Right lobe of liver (tissue), 6 donors: ENCODE measurements around the gene RUBCN. TPM values are rescaled to one million over a fixed set of nuclear protein-coding genes. Genes with fewer than 3 reads are reported as not detected.

ENCODE experiments used
- ATAC-seq, 4 donors: fragments of 200-7000 bp; cut with Tn5 transposase; one replicate each; pipeline ENCODE4 v1.9.1; 2020; ENCODE audit warnings: mild to moderate bottlenecking in 4 of 4, moderate library complexity in 4 of 4
- DNase-seq, 3 donors: peaks; one replicate each; pipeline ENCODE4 v3.0.0-alpha.2; 2020
- H3K27ac ChIP-seq, 3 donors: fragments of 200-600 bp; one replicate each; pipeline ENCODE4 v1.8.0; 2022
- H3K27me3 ChIP-seq, 2 donors: fragments of 200-600 bp; one replicate each; pipeline ENCODE4 v1.8.0; 2022
- H3K36me3 ChIP-seq, 4 donors: fragments of 200-600 bp; sonication (generic) in 1 of 4; one replicate each; pipeline versions ENCODE4 v1.5.1 to v1.8.0; 2017 to 2022; ENCODE audit warnings: control low read depth in 1 of 4
- H3K4me1 ChIP-seq, 4 donors: fragments of 200-600 bp; sonication (generic) in 1 of 4; one replicate each; pipeline versions ENCODE4 v1.5.1 to v1.8.0; 2017 to 2022; ENCODE audit warnings: control low read depth in 1 of 4
- H3K4me3 ChIP-seq, 3 donors: fragments of 200-600 bp; one replicate each; pipeline ENCODE4 v1.8.0; 2022
- H3K9me3 ChIP-seq, 4 donors: fragments of 200-600 bp; sonication (generic) in 1 of 4; one replicate each; pipeline versions ENCODE4 v1.5.1 to v1.8.0; 2017 to 2022; ENCODE audit warnings: control low read depth in 1 of 4
- POLR2A ChIP-seq: fragments of 450-650 bp; IDR thresholded peaks from one replicate; pipeline ENCODE4 v1.6.1; 2017; ENCODE audit warnings: antibody characterized with exemption, mild to moderate bottlenecking
- WGBS: methylation state at CpG from one replicate; pipeline ENCODE4 v1.1.6; 2018; ENCODE audit warnings: low coverage, low lambda C conversion rate; ENCODE audit not compliant: insufficient coverage; ENCODE audit errors: missing lambda C conversion rate; 5-methylcytosine and 5-hydroxymethylcytosine counted together
- intact Hi-C, 2 donors: fragments of 100-400 bp; cut with DNase I; formaldehyde crosslinking; loops; one replicate each; pipeline versions ENCODE4 v1.11.2 to v1.14.1; 2022
- total RNA-seq, 6 experiments: library from RNA; depleted of rRNA in 2 of 6; stranded (reverse); fragments of >200 nt in 2 of 6; fragmentation: NEBNext Ultra II Directional in 3 of 6; extraction: Animal tissue kit (Norgen Biotek cat#: 25700) in 3 of 6; gene quantifications; one replicate each; pipeline versions ENCODE4 v1.1.0 to v1.2.4, GENCODE V29; 2016 to 2023
- TF ChIP-seq, protein P1 (sequence below), 4 donors: fragments of 200-600 bp in 3 of 4; fragments of 450-650 bp in 1 of 4; IDR thresholded peaks; one replicate each; pipeline versions ENCODE4 v1.5.1 to v1.8.0; 2016 to 2022; ENCODE audit warnings: antibody characterized with exemption in 4 of 4, mild to moderate bottlenecking in 2 of 4
- donor health status: DM: no; HTN: yes; CAD: no.
- donor health status: DM: no; HTN: no; CAD: no.
- donor health status: DM: no; HTN: no; CAD: no.
- donor health status: DM: no; HTN: yes; CAD: no.
- donor health status: DM: no; HTN: yes; CAD: no.

The RUBCN gene
- total RNA-seq, 6 experiments from 2014 or later = 6.4 to 19.4 (median 7.7) TPM

GRCh38 chr3:197683191-197683590 is 53.5 kb downstream of the RUBCN start:
- H3K4me1 ChIP-seq = no peaks in the 10 kb centered on the region
- DNase-seq (no peak), ATAC-seq (no peak)
- TF ChIP-seq POLR2A = no peak
- TF ChIP-seq, protein P1, sequence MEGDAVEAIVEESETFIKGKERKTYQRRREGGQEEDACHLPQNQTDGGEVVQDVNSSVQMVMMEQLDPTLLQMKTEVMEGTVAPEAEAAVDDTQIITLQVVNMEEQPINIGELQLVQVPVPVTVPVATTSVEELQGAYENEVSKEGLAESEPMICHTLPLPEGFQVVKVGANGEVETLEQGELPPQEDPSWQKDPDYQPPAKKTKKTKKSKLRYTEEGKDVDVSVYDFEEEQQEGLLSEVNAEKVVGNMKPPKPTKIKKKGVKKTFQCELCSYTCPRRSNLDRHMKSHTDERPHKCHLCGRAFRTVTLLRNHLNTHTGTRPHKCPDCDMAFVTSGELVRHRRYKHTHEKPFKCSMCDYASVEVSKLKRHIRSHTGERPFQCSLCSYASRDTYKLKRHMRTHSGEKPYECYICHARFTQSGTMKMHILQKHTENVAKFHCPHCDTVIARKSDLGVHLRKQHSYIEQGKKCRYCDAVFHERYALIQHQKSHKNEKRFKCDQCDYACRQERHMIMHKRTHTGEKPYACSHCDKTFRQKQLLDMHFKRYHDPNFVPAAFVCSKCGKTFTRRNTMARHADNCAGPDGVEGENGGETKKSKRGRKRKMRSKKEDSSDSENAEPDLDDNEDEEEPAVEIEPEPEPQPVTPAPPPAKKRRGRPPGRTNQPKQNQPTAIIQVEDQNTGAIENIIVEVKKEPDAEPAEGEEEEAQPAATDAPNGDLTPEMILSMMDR (IDR thresholded peaks at IDR 0.05) = no peak
- H3K9me3 ChIP-seq = no peaks in the 10 kb centered on the region
- no peak overlapping the region for H3K27ac ChIP-seq
- intact Hi-C loops = no loop called here
- WGBS = 94% methylated on average over 9 of the region's 13 CpGs
- no peak overlapping the region for H3K4me3 ChIP-seq
- peaks cover 0 to 19% (median under 1%) of the 10 kb centered on the region in 4 donors for H3K36me3 ChIP-seq
- no peaks in the 10 kb centered on the region for H3K27me3 ChIP-seq

GRCh38 chr3:197682713-197683112 is 54.0 kb downstream of the RUBCN start:
- peaks cover 0 to 19% (median under 1%) of the 10 kb centered on the region in 4 donors for H3K36me3 ChIP-seq
- DNase-seq (no peak), ATAC-seq (no peak)
- WGBS = 97% methylated on average over 12 of the region's 15 CpGs
- H3K4me3 ChIP-seq = no peak overlapping the region
- no peak overlapping the region for H3K27ac ChIP-seq
- no peaks in the 10 kb centered on the region for H3K9me3 ChIP-seq
- no peak for TF ChIP-seq POLR2A
- TF ChIP-seq, protein P1 (IDR thresholded peaks at IDR 0.05) = no peak
- H3K4me1 ChIP-seq = no peaks in the 10 kb centered on the region
- intact Hi-C loops = no loop called here
- H3K27me3 ChIP-seq = no peaks in the 10 kb centered on the region

DNA sequence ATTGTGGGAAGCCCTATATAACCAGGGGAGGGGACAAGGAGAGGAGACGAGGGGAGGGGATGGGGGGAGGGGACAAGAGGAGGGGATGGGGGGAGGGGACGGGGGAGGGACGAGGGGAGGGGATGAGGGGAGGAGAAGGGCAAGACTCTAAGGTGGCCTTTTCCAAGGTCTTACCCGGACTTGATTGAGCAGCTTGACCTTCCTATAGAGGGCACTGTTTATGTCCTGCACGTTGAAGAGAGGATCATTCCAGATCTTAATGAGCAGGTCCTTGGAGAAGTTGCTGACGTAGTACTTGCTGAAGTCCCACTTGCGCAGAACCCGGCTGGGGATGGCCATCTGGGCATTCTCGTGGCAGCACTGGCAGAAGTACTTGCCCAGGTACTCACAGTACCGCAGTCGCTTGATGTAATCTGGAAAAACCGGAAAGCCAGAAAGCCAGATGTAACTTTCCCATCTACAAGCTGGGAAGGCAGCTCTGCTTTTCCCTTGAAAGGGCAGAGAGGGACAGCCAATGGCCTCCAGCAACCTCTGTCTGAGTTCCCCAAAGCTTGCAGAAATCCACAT is 55.7 kb downstream of the RUBCN start:
- H3K27me3 ChIP-seq = no peaks in the 10 kb centered on the region
- H3K4me1 ChIP-seq = no peaks in the 10 kb centered on the region
- no peak for TF ChIP-seq POLR2A
- TF ChIP-seq, protein P1 (IDR thresholded peaks at IDR 0.05) = no peak
- WGBS = 89% methylated on average over 7 of the region's 12 CpGs
- intact Hi-C loops = no loop called here
- H3K36me3 ChIP-seq = peaks cover 0 to 19% (median under 1%) of the 10 kb centered on the region in 4 donors
- DNase-seq (no peak), ATAC-seq (no peak)
- no peak overlapping the region for H3K4me3 ChIP-seq
- H3K9me3 ChIP-seq = no peaks in the 10 kb centered on the region
- no peak overlapping the region for H3K27ac ChIP-seq

GRCh38 chr3:197675951-197676350 is 60.8 kb downstream of the RUBCN start:
- TF ChIP-seq, protein P1 (IDR thresholded peaks at IDR 0.05) = no peak
- 79% methylated on average over 11 of the region's 11 CpGs for WGBS
- Histone ChIP-seq H3K27me3 (no peaks in the 10 kb centered on the region), H3K4me3 (no peak overlapping the region), H3K36me3 (peaks cover 0 to 15% (median 0%) of the 10 kb centered on the region in 4 donors), H3K4me1 (no peaks in the 10 kb centered on the region), H3K27ac (no peak overlapping the region), H3K9me3 (no peaks in the 10 kb centered on the region)
- peak in 1 of 4 donors; percentile 14 for ATAC-seq
- DNase-seq = no peak
- intact Hi-C loops = no loop called here

DNA sequence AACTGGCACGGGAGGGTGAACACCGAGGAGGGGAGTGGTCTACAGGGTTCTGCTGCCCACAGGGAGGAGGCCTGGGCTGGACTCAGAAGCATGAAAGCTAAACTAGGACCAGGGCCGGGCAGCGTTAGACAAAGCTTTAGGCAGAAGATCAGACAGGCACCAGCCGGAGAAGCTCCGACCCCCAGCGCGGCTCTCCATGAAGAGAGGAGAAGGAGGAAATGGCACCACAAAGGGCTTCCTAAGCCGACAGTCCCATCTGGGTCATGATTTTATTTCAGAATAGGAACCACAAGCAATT is 61.2 kb downstream of the RUBCN start:
- no peak overlapping the region for H3K4me3 ChIP-seq
- intact Hi-C loops = no loop called here
- WGBS = 90% methylated on average over 9 of the region's 9 CpGs
- ATAC-seq (no peak), DNase-seq (no peak)
- H3K27ac ChIP-seq = no peak overlapping the region
- no peaks in the 10 kb centered on the region for H3K27me3 ChIP-seq
- H3K36me3 ChIP-seq = peaks cover 0 to 15% (median 0%) of the 10 kb centered on the region in 4 donors
- H3K9me3 ChIP-seq = no peaks in the 10 kb centered on the region
- no peak for TF ChIP-seq POLR2A
- TF ChIP-seq, protein P1 (IDR thresholded peaks at IDR 0.05) = no peak
- no peaks in the 10 kb centered on the region for H3K4me1 ChIP-seq
